AG04449 (cell line): ENCODE data around the gene TBC1D14.

Source experiments
- CTCF ChIA-PET: fragments of 350-600 bp; formaldehyde crosslinking; extraction: SDS; loops from one replicate; lab custom pipeline; 2021; ENCODE audit warnings: antibody characterized with exemption; lab: Yijun Ruan, JAX
- POLR2A ChIA-PET: fragments of 400-600, 350-600 bp; formaldehyde crosslinking; extraction: SDS; loops from one replicate; lab custom pipeline; 2020; ENCODE audit warnings: antibody characterized with exemption, inconsistent platforms; lab: Yijun Ruan, JAX
- DNase-seq: peaks from one replicate; pipeline ENCODE4 v3.0.0-alpha.2; 2010; ENCODE audit warnings: low read depth, low spot score
- H3K4me3 ChIP-seq: 2 replicates; pipeline ENCODE4 v1.5.1; 2011; ENCODE audit warnings: low read depth, mild to moderate bottlenecking, control low read depth, low read length
- CTCF ChIP-seq: IDR thresholded peaks from one replicate; pipeline ENCODE4 v1.5.1; 2011; ENCODE audit warnings: mild to moderate bottlenecking, moderate library complexity, low read length, control low read depth, inconsistent platforms; ENCODE audit not compliant: insufficient read depth; ENCODE audit errors: missing control alignments

The TBC1D14 gene

GRCh38 chr4:7058792-7059191, 149.2 kb downstream of the TBC1D14 start:
- no peak overlapping the region for H3K4me3 ChIP-seq
- DNase-seq = no peak
- ChIA-PET POLR2A (interaction anchor here (0.7 to 1.0 kb wide), 2 partner anchors 9 to 13 kb away, joined by 3 to 5 read pairs; partner anchors contain the start of gene GRPEL1), CTCF (interaction anchor here (9.3 to 10.3 kb wide), 2 partner anchors 11 to 14 kb away, joined by 83 to 89 read pairs; partner anchors contain the start of genes GRPEL1 and TADA2B)
- no peak for TF ChIP-seq CTCF

- H3K4me3 ChIP-seq = no peak overlapping the region
- TF ChIP-seq CTCF = no peak
- DNase-seq = no peak
- ChIA-PET CTCF (interaction anchor here (9.3 to 10.3 kb wide), 2 partner anchors 10 to 15 kb away, joined by 83 to 89 read pairs; partner anchors contain the start of genes GRPEL1 and TADA2B), POLR2A (interaction anchor here (1.0 kb wide), 1 partner anchor 9 kb away, joined by 5 read pairs; the partner anchor contains the start of gene GRPEL1)
Observed at GRCh38 chr4:7059662-7060061, 150.0 kb downstream of the TBC1D14 start.

GRCh38 chr4:7060346-7061150, 150.9 kb downstream of the TBC1D14 start:
- ChIA-PET POLR2A (no interaction called here), CTCF (interaction anchor here (2.9 to 10.3 kb wide), 3 partner anchors 9 to 86 kb away, joined by 11 to 89 read pairs (median 83); partner anchors contain the start of genes GRPEL1 and TADA2B)
- no peak for TF ChIP-seq CTCF
- DNase-seq = no peak
- H3K4me3 ChIP-seq = no peak overlapping the region

- ChIA-PET POLR2A (no interaction called here), CTCF (interaction anchor here (1.4 to 10.3 kb wide), 4 partner anchors 8 to 88 kb away, joined by 5 to 89 read pairs (median 47); partner anchors contain the start of genes GRPEL1 and TADA2B)
- no peak for TF ChIP-seq CTCF
- no peak for DNase-seq
- no peak overlapping the region for H3K4me3 ChIP-seq
Observed at GRCh38 chr4:7061815-7062214, 152.2 kb downstream of the TBC1D14 start.

- no peak overlapping the region for H3K4me3 ChIP-seq
- no peak for DNase-seq
- POLR2A ChIA-PET = interaction anchor here (0.5 kb wide), 1 partner anchor 812 kb away, joined by 3 read pairs; no protein-coding TSS in a partner anchor
- TF ChIP-seq CTCF = no peak
- CTCF ChIA-PET = interaction anchor here (0.6 to 10.3 kb wide), 5 partner anchors 7 to 102 kb away, joined by 3 to 89 read pairs (median 11); partner anchors contain the start of genes GRPEL1 and TADA2B
Observed at GRCh38 chr4:7062816-7063215, 153.2 kb downstream of the TBC1D14 start.

- TF ChIP-seq CTCF = no peak
Observed at GRCh38 chr4:7063362-7063761, 153.7 kb downstream of the TBC1D14 start.

More at GRCh38 chr4:7063362-7063761, 153.7 kb downstream of the TBC1D14 start:
- H3K4me3 ChIP-seq = no peak overlapping the region
- DNase-seq = no peak
- CTCF ChIA-PET = interaction anchor here (0.6 to 10.3 kb wide), 5 partner anchors 6 to 103 kb away, joined by 3 to 89 read pairs (median 11); partner anchors contain the start of genes GRPEL1 and TADA2B
- POLR2A ChIA-PET = interaction anchor here (0.5 kb wide), 1 partner anchor 59 kb away, joined by 4 read pairs; no protein-coding TSS in a partner anchor
